ENCODE results near the gene AHDC1. TPM values are rescaled to one million over a fixed set of nuclear protein-coding genes. Genes with fewer than 3 reads are reported as not detected.
A peak's percentile ranks its signal among the peaks of the same experiment; 100 is the strongest.

Gene AHDC1
- total and polyA plus RNA-seq, 2 of the 13 experiments (the other 11 are each of a cell fraction or from before 2014, with no cell fraction given) = 1.0 to 2.7 TPM

- TF ChIP-seq PAXIP1 (CRISPR knock-in tag; conservative IDR thresholded peaks at IDR 0.05) (0 out of 2 replicates have a peak, but pooled peaks have one; percentile 15), ZNF687 (CRISPR knock-in tag; IDR thresholded peaks at IDR 0.05) (peak; percentile 80), TCF7 (IDR thresholded peaks at IDR 0.05; ENCODE audit: low read depth) (no peak), CREBL2 (CRISPR knock-in tag; IDR thresholded peaks at IDR 0.05; ENCODE audit: borderline replicate concordance) (no peak), SOX13 (IDR thresholded peaks at IDR 0.05) (no peak), SOX13 (CRISPR knock-in tag; conservative IDR thresholded peaks at IDR 0.05 in 1 of 2, IDR thresholded peaks at IDR 0.05 in 1 of 2) (no peak), MED1 (CRISPR knock-in tag; IDR thresholded peaks at IDR 0.05) (no peak), ZSCAN20 (CRISPR knock-in tag; IDR thresholded peaks at IDR 0.05; ENCODE audit: borderline replicate concordance) (no peak), MAF1 (CRISPR knock-in tag; IDR thresholded peaks at IDR 0.05; ENCODE audit: borderline replicate concordance) (no peak), KDM5B (CRISPR knock-in tag; IDR thresholded peaks at IDR 0.05; ENCODE audit: borderline replicate concordance) (0 out of 2 replicates have a peak, but pooled peaks have one; percentile 40), SRY (CRISPR knock-in tag; IDR thresholded peaks at IDR 0.05) (0 out of 2 replicates have a peak, but pooled peaks have one; percentile 30), ATAD3A (CRISPR knock-in tag; IDR thresholded peaks at IDR 0.05) (no peak), GTF2F1 (IDR thresholded peaks at IDR 0.05; ENCODE audit: low read length) (no peak)
Measured at GRCh38 chr1:27519331-27520258, 84.3 kb downstream of the AHDC1 start (continued).

Data from HepG2 (cell line).